HCT116 (cell line): ENCODE measurements around the gene TARS3.

ENCODE experiments used
- EZH2 ChIP-seq: fragments of 200-600 bp; sonication (generic); IDR thresholded peaks from 2 replicates; pipeline ENCODE4 v1.6.1; 2017; ENCODE audit warnings: antibody characterized with exemption, mixed run types
- ZBTB33 ChIP-seq: IDR thresholded peaks from 2 replicates; pipeline ENCODE4 v1.6.1; 2011; ENCODE audit warnings: mild to moderate bottlenecking, low read length, moderate library complexity; ENCODE audit not compliant: insufficient replicate concordance; ENCODE audit errors: extremely low read depth

GRCh38 chr15:101625980-101626379, 98.3 kb downstream of the TARS3 start:
- TF ChIP-seq ZBTB33 (no peak), EZH2 (no peak)
